Naive thymus-derived CD4-positive, alpha-beta T cell (primary cell): Measurements from ENCODE around the gene USP4. TPM values are rescaled to one million over a fixed set of nuclear protein-coding genes. Genes with fewer than 3 reads are reported as not detected.
A peak's percentile ranks its signal among the peaks of the same experiment; 100 is the strongest.
"Not testable (repeated sequence)": the region's sequence is repeated elsewhere in the genome, so short reads cannot be mapped to it uniquely, and the experiment has no call there.

Experiments
- ATAC-seq: fragments of 150-1000 bp; cut with Tn5 transposase; 2 replicates; pipeline ENCODE4 v1.10.0; 2021; ENCODE audit warnings: mild to moderate bottlenecking, moderate library complexity
- CTCF ChIA-PET: fragments of 350-600 bp; sonication (Branson Sonifier 250); formaldehyde crosslinking; loops from one replicate; lab custom pipeline; 2021; ENCODE audit warnings: antibody characterized with exemption; lab: Charles Lee
- POLR2A ChIA-PET: fragments of 350-600 bp; sonication (Branson Sonifier 250); formaldehyde crosslinking; loops from one replicate; lab custom pipeline; 2021; ENCODE audit warnings: antibody characterized with exemption, inconsistent platforms; lab: Charles Lee
- DNase-seq, 9 donors: peaks; one replicate each; pipeline versions ENCODE4 v3.0.0 to v3.0.0-alpha.2; 2020 to 2022; ENCODE audit warnings: mixed read lengths in 1 of 9
- H3K27ac ChIP-seq: one replicate; pipeline ENCODE4 v1.7.0; 2013; ENCODE audit warnings: mild to moderate bottlenecking, low read depth, low read length, moderate library complexity
- H3K27me3 ChIP-seq, 2 donors: one replicate each; pipeline ENCODE4 v1.7.0; 2013; ENCODE audit warnings: low read length in 2 of 2, mild to moderate bottlenecking in 2 of 2, moderate library complexity in 2 of 2; ENCODE audit not compliant: control insufficient read depth in 2 of 2, insufficient read depth in 2 of 2
- H3K36me3 ChIP-seq, 3 experiments: 1 replicate in 2 of 3; 2 replicates in 1 of 3; pipeline ENCODE4 v1.7.0; 2013; ENCODE audit warnings: low read length in 3 of 3, mild to moderate bottlenecking in 3 of 3, moderate library complexity in 1 of 3; ENCODE audit not compliant: insufficient read depth in 3 of 3, control insufficient read depth in 2 of 3
- H3K4me1 ChIP-seq, 2 donors: one replicate each; pipeline ENCODE4 v1.7.0; 2013; ENCODE audit warnings: low read length in 2 of 2, mild to moderate bottlenecking in 2 of 2, moderate library complexity in 1 of 2; ENCODE audit not compliant: control insufficient read depth in 2 of 2, insufficient read depth in 2 of 2
- H3K4me3 ChIP-seq: 2 replicates; pipeline ENCODE4 v1.7.0; 2013; ENCODE audit warnings: mild to moderate bottlenecking, low read length
- H3K9me3 ChIP-seq, 3 experiments: 1 replicate in 2 of 3; 2 replicates in 1 of 3; pipeline ENCODE4 v1.7.0; 2013; ENCODE audit warnings: low read length in 3 of 3; ENCODE audit not compliant: control insufficient read depth in 2 of 3
- H3K27ac Mint-ChIP-seq, 9 donors: one replicate each; pipeline ENCODE4 v1.8.0; 2020 to 2022; ENCODE audit warnings: mixed read lengths in 9 of 9, mild to moderate bottlenecking in 8 of 9, moderate library complexity in 5 of 9, inconsistent platforms in 2 of 9
- H3K27me3 Mint-ChIP-seq, 5 donors: one replicate each; pipeline ENCODE4 v1.8.0; 2021 to 2022; ENCODE audit warnings: mixed read lengths in 5 of 5, mild to moderate bottlenecking in 1 of 5
- H3K36me3 Mint-ChIP-seq, 5 donors: one replicate each; pipeline ENCODE4 v1.8.0; 2020 to 2022; ENCODE audit warnings: mixed read lengths in 5 of 5, mild to moderate bottlenecking in 3 of 5, inconsistent platforms in 1 of 5
- H3K4me1 Mint-ChIP-seq, 7 donors: one replicate each; pipeline ENCODE4 v1.8.0; 2020 to 2022; ENCODE audit warnings: mixed read lengths in 7 of 7, mild to moderate bottlenecking in 3 of 7, inconsistent platforms in 1 of 7
- H3K4me3 Mint-ChIP-seq, 10 donors: one replicate each; pipeline ENCODE4 v1.8.0; 2020 to 2022; ENCODE audit warnings: mild to moderate bottlenecking in 10 of 10, mixed read lengths in 10 of 10, moderate library complexity in 6 of 10, inconsistent platforms in 2 of 10
- H3K9me3 Mint-ChIP-seq, 11 donors: one replicate each; pipeline ENCODE4 v1.8.0; 2020 to 2022; ENCODE audit warnings: mixed read lengths in 11 of 11, mild to moderate bottlenecking in 4 of 11, inconsistent platforms in 1 of 11, moderate library complexity in 1 of 11
- intact Hi-C, 2 donors: fragments of 100-400 bp; cut with micrococcal nuclease; formaldehyde crosslinking; loops; one replicate each; pipeline ENCODE4 v1.15.1; 2023
- polyA plus RNA-seq, 2 donors: library from polyadenylated mRNA; unstranded; fragments of 300-500 nt; fragmentation: Illumina TruSeq; gene quantifications; one replicate each; pipeline ENCODE4 v1.2.3, GENCODE V29; 2021
- total RNA-seq, 6 experiments: library from RNA in 5 of 6; stranded (reverse) in 5 of 6; gene quantifications; 1 replicate in 5 of 6; 2 replicates in 1 of 6; pipeline ENCODE4 v1.2.3 and lab custom pipeline; 2021 to 2026

USP4 gene
- total and polyA plus RNA-seq, 7 experiments from 2014 or later, result 54.6 to 135 (median 100) TPM

DNA sequence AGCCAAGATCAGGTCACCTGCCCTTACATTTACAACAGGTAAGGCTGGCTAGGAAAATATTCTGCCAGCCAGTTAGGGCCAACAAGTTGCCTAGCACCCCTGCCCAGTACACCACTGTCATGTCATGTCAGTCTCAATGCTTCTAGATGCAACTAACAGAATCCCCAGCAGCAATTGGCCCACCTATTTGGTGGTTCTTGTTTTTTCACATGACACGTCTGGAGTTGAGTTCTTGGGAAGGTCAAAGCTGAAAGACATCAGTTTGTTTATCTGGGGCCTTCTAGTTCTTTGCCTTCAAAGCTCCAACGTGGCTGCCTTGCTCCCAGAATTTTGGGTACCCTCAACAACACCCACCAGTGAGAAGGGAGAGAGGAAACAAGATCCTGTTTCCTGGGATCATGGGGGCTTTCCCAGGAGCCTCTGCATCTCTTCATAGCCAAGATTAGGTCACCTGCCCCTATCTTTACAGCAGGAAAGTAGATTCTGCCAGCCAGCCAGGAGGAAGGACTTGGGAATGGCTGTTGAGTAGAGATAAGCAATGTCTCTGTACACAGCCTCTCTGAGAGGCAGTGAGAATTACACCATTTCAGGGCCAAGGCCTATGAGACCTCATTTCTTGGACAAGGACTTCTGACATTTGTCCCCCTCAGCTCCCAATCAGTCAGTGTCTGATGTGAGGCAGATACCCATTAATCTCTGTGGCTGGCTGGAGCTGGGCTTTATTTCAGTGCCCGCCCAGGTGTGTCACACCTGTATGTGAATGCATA is 9.7 kb upstream of the USP4 start:
- no peaks in the 10 kb centered on the region for H3K9me3 Mint-ChIP-seq
- CTCF ChIA-PET, result no interaction called here
- ATAC-seq (no peak), DNase-seq (no peak)
- Histone ChIP-seq H3K36me3 (no peaks in the 10 kb centered on the region), H3K27ac (no peak overlapping the region), H3K27me3 (no peaks in the 10 kb centered on the region), H3K9me3 (no peaks in the 10 kb centered on the region), H3K4me1 (peaks cover 0 to 7% of the 10 kb centered on the region in 2 donors), H3K4me3 (no peak overlapping the region)
- H3K4me1 Mint-ChIP-seq, result peaks cover 6 to 17% (median 12%) of the 10 kb centered on the region in 7 donors
- POLR2A ChIA-PET, result interaction anchor here (1.1 kb wide), 1 partner anchor 9 kb away, joined by 3 read pairs; no protein-coding TSS in a partner anchor
- intact Hi-C loops, result no loop called here
- H3K27ac Mint-ChIP-seq, result no peak overlapping the region
- no peaks in the 10 kb centered on the region for H3K27me3 Mint-ChIP-seq
- no peak overlapping the region for H3K4me3 Mint-ChIP-seq
- peaks cover 0 to 6% (median 0%) of the 10 kb centered on the region in 5 donors for H3K36me3 Mint-ChIP-seq

DNA sequence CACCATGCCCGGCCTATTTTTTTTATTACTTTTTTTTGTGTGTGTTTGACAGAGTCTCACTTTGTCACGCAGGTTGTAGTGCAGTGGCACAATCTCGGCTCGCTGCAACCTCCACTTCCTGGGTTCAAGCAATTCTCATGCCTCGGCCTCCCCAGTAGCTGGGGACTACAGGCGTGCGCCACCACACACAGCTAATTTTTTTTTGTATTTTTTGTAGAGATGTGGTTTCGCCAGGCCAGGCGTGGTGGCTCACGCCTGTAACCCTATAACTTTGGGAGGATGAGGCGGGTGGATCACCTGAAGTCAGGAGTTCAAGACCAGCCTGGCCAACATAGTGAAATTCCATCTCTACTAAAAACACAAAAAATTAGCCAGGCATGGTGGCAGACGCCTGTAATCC is 8.5 kb upstream of the USP4 start:
- H3K4me3 ChIP-seq, H3K27me3 ChIP-seq, DNase-seq, H3K27ac Mint-ChIP-seq, H3K4me3 Mint-ChIP-seq, ATAC-seq, H3K27ac ChIP-seq, POLR2A ChIA-PET, H3K4me1 ChIP-seq, H3K27me3 Mint-ChIP-seq, H3K9me3 ChIP-seq, H3K36me3 Mint-ChIP-seq, H3K9me3 Mint-ChIP-seq, H3K36me3 ChIP-seq, intact Hi-C loops, CTCF ChIA-PET: not testable (repeated sequence)
- peaks cover 6 to 16% (median 11%) of the 10 kb centered on the region in 7 donors for H3K4me1 Mint-ChIP-seq

DNA sequence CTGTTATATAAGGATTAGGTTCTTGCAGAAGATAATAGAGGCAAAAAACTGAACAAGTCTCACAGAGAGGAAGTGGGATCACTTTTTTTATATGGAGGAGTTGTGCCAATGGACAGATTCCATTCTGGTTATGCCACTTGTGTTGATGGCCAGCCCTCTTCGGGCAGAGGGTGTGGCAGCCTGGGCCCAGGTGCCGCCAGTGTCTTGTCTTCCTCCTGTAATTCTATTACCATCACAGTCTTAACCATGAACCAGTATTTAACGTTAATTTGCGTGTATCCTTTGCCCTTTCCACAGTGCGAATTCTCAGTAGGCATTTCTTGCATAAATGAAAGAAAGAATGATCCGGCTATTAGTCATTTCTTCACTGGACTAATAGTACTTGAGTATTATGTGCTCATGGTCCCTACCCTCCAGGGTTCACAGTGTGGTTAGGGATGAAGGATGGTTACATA is 7.0 kb upstream of the USP4 start:
- H3K36me3 Mint-ChIP-seq, result peaks cover 0 to 3% (median 0%) of the 10 kb centered on the region in 5 donors
- ATAC-seq, result no peak
- H3K4me3 Mint-ChIP-seq, result no peak overlapping the region
- CTCF ChIA-PET, result no interaction called here
- peaks cover 11 to 24% (median 14%) of the 10 kb centered on the region in 7 donors for H3K4me1 Mint-ChIP-seq
- Histone ChIP-seq H3K36me3 (no peaks in the 10 kb centered on the region), H3K27ac (no peak overlapping the region), H3K4me1 (peaks cover 0 to 13% of the 10 kb centered on the region in 2 donors), H3K9me3 (no peaks in the 10 kb centered on the region), H3K4me3 (no peak overlapping the region), H3K27me3 (no peaks in the 10 kb centered on the region)
- H3K27ac Mint-ChIP-seq, result peak overlapping the region in 3 of 9 donors; percentile 20 to 43 (median 40)
- POLR2A ChIA-PET, result no interaction called here
- no peak for DNase-seq
- H3K9me3 Mint-ChIP-seq, result no peaks in the 10 kb centered on the region
- no peaks in the 10 kb centered on the region for H3K27me3 Mint-ChIP-seq
- intact Hi-C loops, result no loop called here

DNA sequence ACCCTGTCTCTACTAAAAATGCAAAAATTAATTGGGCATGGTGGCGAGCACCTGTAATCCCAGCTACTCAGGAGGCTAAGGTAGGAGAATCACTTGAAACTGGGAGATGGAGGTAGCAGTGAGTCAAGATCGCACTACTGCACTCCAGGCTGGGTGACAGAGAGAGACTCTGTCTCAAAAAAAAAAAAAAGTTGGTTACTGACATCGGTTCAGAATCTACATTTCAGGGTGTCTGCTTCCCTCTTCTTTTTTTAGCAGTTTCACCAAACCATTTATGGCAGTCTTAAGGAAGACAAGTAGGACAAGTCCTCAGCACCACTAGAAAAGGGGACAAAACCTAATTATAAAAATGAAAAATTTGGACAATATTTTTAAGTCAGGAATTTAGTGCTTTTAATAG is 3.3 kb upstream of the USP4 start:
- ATAC-seq (no peak), DNase-seq (no peak)
- Mint-ChIP-seq H3K4me3 (no peak overlapping the region), H3K36me3 (peaks cover 0 to 4% (median under 1%) of the 10 kb centered on the region in 5 donors), H3K27ac (peak overlapping the region in 6 of 9 donors; percentile 33 to 98 (median 92)), H3K4me1 (peaks cover 27 to 52% (median 42%) of the 10 kb centered on the region in 7 donors), H3K27me3 (no peaks in the 10 kb centered on the region), H3K9me3 (peaks cover 0 to 1% (median 0%) of the 10 kb centered on the region in 11 donors)
- no peaks in the 10 kb centered on the region for H3K27me3 ChIP-seq
- intact Hi-C loops, result loop anchor here (5.0 kb wide), 5 partner anchors 66 to 706 kb away; partner anchors contain the start of genes C3orf62 (in 1 of the 2), IP6K1 (in 1 of the 2), QRICH1 (in 1 of the 2) and SLC26A6 (in 1 of the 2)
- peak overlapping the region; percentile 95 for H3K27ac ChIP-seq
- H3K36me3 ChIP-seq, result no peaks in the 10 kb centered on the region
- ChIA-PET CTCF (interaction anchor here (0.7 to 2.4 kb wide), 4 partner anchors 10 to 205 kb away, joined by 3 to 9 read pairs (median 3); no protein-coding TSS in a partner anchor), POLR2A (interaction anchor here (0.6 to 3.8 kb wide), 9 partner anchors 12 to 336 kb away, joined by 3 to 21 read pairs (median 4); partner anchors contain the start of genes RHOA, TCTA and WDR6)
- peaks cover 20 to 31% of the 10 kb centered on the region in 2 donors for H3K4me1 ChIP-seq
- no peak overlapping the region for H3K4me3 ChIP-seq
- no peaks in the 10 kb centered on the region for H3K9me3 ChIP-seq

DNA sequence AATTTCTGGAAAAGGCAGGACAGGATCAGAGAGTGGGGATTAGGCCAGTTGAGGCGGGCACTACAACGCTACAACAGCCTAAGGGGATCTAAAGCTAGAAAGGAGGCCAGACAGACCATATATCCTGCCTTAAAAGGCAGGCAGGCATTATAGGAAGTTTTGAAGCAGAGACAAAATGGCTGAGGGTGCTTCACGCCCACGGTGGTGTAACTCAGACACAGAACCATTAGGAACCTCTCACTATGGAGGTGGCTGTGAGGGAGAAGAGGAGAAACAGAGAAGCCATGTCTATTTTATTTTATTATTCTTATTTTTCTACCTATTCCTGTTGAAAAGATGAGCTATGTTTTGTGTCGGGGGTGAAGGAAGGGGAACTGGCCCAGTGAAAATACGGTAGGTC is 2.1 kb upstream of the USP4 start:
- Mint-ChIP-seq H3K27me3 (no peaks in the 10 kb centered on the region), H3K36me3 (peaks cover 0 to 4% (median 3%) of the 10 kb centered on the region in 5 donors), H3K4me1 (peaks cover 30 to 61% (median 49%) of the 10 kb centered on the region in 7 donors), H3K27ac (peak overlapping the region; percentile 91 to 99 (median 95)), H3K9me3 (peaks cover 0 to 1% (median 0%) of the 10 kb centered on the region in 11 donors), H3K4me3 (peak overlapping the region; percentile 31 to 74 (median 54))
- ATAC-seq (no peak), DNase-seq (no peak)
- Histone ChIP-seq H3K27me3 (no peaks in the 10 kb centered on the region), H3K36me3 (peaks cover 0 to 1% (median 0%) of the 10 kb centered on the region in 3 experiments), H3K9me3 (no peaks in the 10 kb centered on the region), H3K4me1 (peaks cover 23 to 34% of the 10 kb centered on the region in 2 donors), H3K4me3 (no peak overlapping the region), H3K27ac (peak overlapping the region; percentile 95)
- intact Hi-C loops, result loop anchor here (2.0 to 5.0 kb wide), 7 partner anchors 65 to 705 kb away; partner anchors contain the start of genes C3orf62 (in 1 of the 2), CCDC71 (in 1 of the 2), IP6K1 (in 1 of the 2) and QRICH1 (in 1 of the 2)
- ChIA-PET POLR2A (interaction anchor here (0.6 to 3.8 kb wide), 7 partner anchors 15 to 128 kb away, joined by 4 to 21 read pairs (median 4); partner anchors contain the start of genes DAG1, RHOA and TCTA), CTCF (interaction anchor here (1.1 to 2.4 kb wide), 2 partner anchors 15 to 107 kb away, joined by 3 to 9 read pairs; no protein-coding TSS in a partner anchor)

DNA sequence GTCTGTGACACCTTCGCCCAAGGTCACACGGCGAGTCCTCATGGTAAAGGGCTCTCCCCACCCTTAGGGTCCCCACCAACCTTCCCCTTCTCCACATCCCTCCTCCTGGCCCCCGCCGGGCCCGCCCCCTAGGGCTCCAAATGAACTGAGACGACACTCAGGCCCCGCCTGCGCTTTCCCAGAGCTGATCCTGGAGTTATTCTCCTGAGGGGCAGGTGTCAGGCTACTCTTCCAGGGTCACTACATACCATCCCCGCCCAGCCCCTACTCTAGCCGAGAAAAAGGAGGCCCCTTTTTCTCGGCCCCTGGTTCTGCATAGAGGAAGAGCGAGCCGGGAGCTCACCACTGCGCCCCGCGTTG is 292 bp downstream of the USP4 start:
- no peaks in the 10 kb centered on the region for H3K9me3 ChIP-seq
- H3K4me3 ChIP-seq, result peak overlapping the region; percentile 89
- Mint-ChIP-seq H3K36me3 (peaks cover 3 to 14% (median 8%) of the 10 kb centered on the region in 5 donors), H3K4me3 (peak overlapping the region; percentile 81 to 96 (median 86)), H3K27me3 (no peaks in the 10 kb centered on the region), H3K27ac (peak overlapping the region; percentile 95 to 99 (median 98)), H3K9me3 (peaks cover 0 to 1% (median 0%) of the 10 kb centered on the region in 11 donors), H3K4me1 (peaks cover 33 to 61% (median 48%) of the 10 kb centered on the region in 7 donors)
- peak overlapping the region; percentile 95 for H3K27ac ChIP-seq
- peaks cover 23 to 27% of the 10 kb centered on the region in 2 donors for H3K4me1 ChIP-seq
- intact Hi-C loops, result no loop called here
- ChIA-PET POLR2A (interaction anchor here (0.5 to 4.6 kb wide), 42 partner anchors 8 to 959 kb away, joined by 3 to 80 read pairs (median 4); partner anchors contain the start of genes CCDC71, DAG1, GPX1 and HYAL3), CTCF (interaction anchor here (0.6 to 2.3 kb wide), 16 partner anchors 12 to 792 kb away, joined by 3 to 45 read pairs (median 4); partner anchors contain the start of genes GPX1, NICN1, RHOA and TCTA)
- H3K27me3 ChIP-seq, result no peaks in the 10 kb centered on the region
- peak in 2 of 9 donors; percentile 27 to 55 for DNase-seq
- peaks cover 0 to 19% (median 11%) of the 10 kb centered on the region in 3 experiments for H3K36me3 ChIP-seq
- no peak for ATAC-seq
